ENCODE data around the gene HARS2. TPM values are rescaled to one million over a fixed set of nuclear protein-coding genes. Genes with fewer than 3 reads are reported as not detected.

Gene HARS2
- total RNA-seq, 2 experiments from 2014 or later, result 26.1 TPM

DNA sequence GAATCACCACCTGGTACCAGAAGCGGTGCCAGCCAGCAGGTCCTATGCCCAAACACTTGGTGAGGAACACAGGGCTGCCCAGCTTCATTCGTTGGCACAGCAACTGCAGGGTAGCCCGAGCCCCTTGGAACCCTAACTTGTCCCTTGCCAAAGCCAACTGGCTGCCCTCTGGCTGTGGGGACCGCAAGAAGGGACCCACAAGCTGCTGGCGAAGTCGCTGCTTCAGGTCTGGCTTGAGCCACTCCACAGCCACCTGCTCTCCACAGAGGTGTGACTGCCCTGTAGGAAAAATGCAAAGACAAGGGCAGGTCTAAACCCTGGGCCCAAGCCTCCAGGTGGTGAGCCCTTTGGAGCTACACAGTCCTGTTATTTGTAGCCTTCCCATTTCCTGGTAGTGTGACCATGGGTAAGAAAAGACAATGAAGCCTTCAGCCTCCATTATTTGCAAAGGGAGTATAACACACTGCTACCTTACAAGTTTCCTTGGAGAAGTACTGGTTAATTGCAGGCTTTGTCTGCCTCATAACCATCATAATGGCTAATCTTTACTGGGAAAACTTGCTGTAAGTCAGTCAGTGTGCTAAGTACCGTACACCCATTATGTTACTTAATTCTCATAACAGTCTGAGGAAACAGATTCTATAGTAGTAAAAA lies 19.7 kb upstream of the HARS2 start:
- intact Hi-C loops (cut with micrococcal nuclease), result no loop called here
- Mint-ChIP-seq H3K27me3 (no peaks in the 10 kb centered on the region), H3K4me1 (ENCODE audit: low read depth) (peaks cover 14% of the 10 kb centered on the region), H3K36me3 (ENCODE audit: low read depth) (peaks cover 60% of the 10 kb centered on the region), H3K9me3 (no peaks in the 10 kb centered on the region), H3K4me3 (no peak overlapping the region), H3K27ac (no peak overlapping the region)
- TF ChIP-seq, protein P1, sequence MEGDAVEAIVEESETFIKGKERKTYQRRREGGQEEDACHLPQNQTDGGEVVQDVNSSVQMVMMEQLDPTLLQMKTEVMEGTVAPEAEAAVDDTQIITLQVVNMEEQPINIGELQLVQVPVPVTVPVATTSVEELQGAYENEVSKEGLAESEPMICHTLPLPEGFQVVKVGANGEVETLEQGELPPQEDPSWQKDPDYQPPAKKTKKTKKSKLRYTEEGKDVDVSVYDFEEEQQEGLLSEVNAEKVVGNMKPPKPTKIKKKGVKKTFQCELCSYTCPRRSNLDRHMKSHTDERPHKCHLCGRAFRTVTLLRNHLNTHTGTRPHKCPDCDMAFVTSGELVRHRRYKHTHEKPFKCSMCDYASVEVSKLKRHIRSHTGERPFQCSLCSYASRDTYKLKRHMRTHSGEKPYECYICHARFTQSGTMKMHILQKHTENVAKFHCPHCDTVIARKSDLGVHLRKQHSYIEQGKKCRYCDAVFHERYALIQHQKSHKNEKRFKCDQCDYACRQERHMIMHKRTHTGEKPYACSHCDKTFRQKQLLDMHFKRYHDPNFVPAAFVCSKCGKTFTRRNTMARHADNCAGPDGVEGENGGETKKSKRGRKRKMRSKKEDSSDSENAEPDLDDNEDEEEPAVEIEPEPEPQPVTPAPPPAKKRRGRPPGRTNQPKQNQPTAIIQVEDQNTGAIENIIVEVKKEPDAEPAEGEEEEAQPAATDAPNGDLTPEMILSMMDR (IDR thresholded peaks at IDR 0.05), result no peak
- CTCF ChIA-PET, result no interaction called here
- DNase-seq (no peak), ATAC-seq (no peak)
- POLR2A ChIA-PET, result interaction anchor here (0.6 to 1.0 kb wide), 2 partner anchors 7 to 19 kb away, joined by 3 read pairs; partner anchors contain the start of genes HARS1 and HARS2

DNA sequence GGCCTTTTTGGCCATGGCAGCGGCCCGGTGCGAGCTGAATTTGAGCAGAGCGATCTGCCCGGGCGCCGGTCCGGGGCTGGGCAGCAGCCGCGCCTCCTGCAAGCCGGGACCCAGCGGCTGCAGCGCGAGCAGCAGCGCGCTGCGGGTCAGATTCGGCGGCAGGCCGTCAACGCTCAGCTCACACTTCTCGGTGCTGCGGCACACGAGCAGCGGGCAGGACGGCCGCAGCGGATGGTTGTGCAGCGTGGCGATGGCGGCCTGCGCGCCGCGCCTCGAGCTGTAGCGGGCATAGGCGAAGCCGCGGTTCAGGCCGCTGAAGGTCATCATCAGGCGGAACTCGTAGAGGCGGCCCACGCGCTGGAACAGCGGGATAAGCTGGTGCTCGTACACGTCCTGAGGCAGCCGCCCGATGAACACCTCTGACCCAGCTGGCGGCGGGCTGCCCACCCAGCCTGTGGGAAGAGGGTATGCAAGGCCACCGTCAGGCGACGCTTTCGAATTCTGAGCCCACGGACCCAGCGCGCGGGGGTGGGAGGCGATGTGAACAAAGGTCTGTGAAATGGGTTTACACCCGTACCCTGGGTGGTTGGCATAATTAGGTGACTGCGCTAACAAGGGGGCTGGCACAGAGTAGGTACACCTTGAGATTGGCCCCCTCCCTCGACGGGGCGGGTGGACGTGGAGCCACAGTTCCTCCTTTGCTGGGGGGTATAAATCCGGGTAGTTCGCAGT lies 18.6 kb upstream of the HARS2 start:
- Mint-ChIP-seq H3K4me1 (ENCODE audit: low read depth) (peaks cover 4% of the 10 kb centered on the region), H3K27me3 (no peaks in the 10 kb centered on the region), H3K36me3 (ENCODE audit: low read depth) (peaks cover 60% of the 10 kb centered on the region), H3K27ac (no peak overlapping the region), H3K4me3 (no peak overlapping the region), H3K9me3 (no peaks in the 10 kb centered on the region)
- ATAC-seq (no peak), DNase-seq (peak; percentile 33)
- intact Hi-C loops (cut with micrococcal nuclease), result no loop called here
- ChIA-PET CTCF (no interaction called here), POLR2A (interaction anchor here (0.9 to 3.2 kb wide), 2 partner anchors 12 to 25 kb away, joined by 3 to 11 read pairs; partner anchors contain the start of genes IK and NDUFA2)
- TF ChIP-seq, protein P1 (IDR thresholded peaks at IDR 0.05), result no peak

DNA sequence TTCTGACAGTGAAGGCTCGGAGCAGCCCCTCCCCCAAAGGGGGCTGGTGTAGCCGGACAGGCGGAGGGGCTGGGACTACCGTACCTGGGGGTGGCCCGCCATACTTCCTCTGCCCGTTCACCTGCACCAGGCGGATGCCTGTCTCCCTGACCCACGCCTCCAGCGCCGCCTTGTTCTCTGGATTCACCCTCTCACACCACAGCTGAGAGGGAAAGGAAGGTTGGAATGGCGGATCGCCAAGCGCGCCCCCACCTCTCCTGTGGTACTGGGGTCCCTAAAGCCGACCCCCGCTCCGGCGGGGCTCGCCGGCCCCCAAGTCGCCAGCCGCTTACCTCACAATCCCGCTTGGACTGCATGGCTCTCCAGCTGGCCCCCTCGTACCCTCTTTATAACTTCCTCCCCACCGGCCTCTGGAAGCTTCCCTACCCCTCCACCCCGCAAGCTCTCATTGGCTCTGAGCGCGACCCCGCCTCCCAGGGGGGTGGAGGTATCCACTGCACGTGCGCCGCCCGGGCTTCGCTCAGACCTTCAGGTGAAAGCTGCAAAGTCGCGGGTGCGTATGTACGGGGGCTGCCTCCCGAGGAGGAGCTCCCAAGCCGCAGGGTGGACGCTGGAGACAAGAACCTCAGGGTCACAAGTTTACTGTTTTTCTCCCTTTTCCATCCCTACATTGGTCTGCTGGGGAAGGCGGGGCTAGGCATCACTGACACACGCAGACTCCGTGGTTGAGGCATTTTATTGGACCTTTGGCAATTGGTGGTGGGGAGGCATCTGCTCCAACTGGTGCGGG lies 17.9 kb upstream of the HARS2 start, which contains the start of gene DND1:
TSS of gene DND1 (minus strand) at position 390 of the 790 bp plus-strand sequence. CDS start at position 356, 34 bp downstream.
- intact Hi-C loops (cut with micrococcal nuclease), result no loop called here
- DNase-seq, result no peak
- H3K36me3 Mint-ChIP-seq (ENCODE audit: low read depth), result peaks cover 59% of the 10 kb centered on the region
- H3K27ac Mint-ChIP-seq, result peak within 1 kb of the TSS; percentile 37
- no peaks in the 10 kb centered on the region for H3K27me3 Mint-ChIP-seq
- no peak for ATAC-seq
- no peaks in the 10 kb centered on the region for H3K4me1 Mint-ChIP-seq (ENCODE audit: low read depth)
- H3K9me3 Mint-ChIP-seq, result no peaks in the 10 kb centered on the region
- ChIA-PET CTCF (no interaction called here), POLR2A (interaction anchor here (0.9 to 3.2 kb wide), 4 partner anchors 11 to 26 kb away, joined by 3 to 11 read pairs (median 6); partner anchors contain the start of genes HARS1, HARS2, IK and NDUFA2)
- no peak within 1 kb of the TSS for H3K4me3 Mint-ChIP-seq
- TF ChIP-seq, protein P1 (IDR thresholded peaks at IDR 0.05), result no peak

DNA sequence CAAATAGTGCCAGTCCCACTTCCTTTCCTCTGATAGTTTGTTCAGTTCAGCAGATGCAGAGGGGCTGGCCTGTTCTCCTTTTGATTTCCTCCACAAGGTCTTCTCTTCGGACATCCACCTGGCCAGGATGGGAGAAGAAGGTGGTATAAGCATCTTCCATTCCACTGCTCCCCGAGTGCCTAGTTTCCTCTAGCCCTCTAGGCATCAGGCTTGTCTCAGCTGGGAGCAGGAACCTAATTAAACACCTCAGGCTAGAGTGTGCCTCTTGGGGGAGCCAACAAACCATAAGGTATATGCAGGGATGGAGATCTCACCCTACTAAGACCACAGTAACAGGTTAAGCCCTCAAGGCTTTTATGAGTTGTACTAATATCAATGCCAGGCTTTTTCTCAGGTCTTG lies 17.0 kb upstream of the HARS2 start:
- no peaks in the 10 kb centered on the region for H3K27me3 Mint-ChIP-seq
- TF ChIP-seq, protein P1 (IDR thresholded peaks at IDR 0.05), result no peak
- H3K27ac Mint-ChIP-seq, result peak overlapping the region; percentile 37
- H3K4me1 Mint-ChIP-seq (ENCODE audit: low read depth), result no peaks in the 10 kb centered on the region
- DNase-seq, result no peak
- peaks cover 54% of the 10 kb centered on the region for H3K36me3 Mint-ChIP-seq (ENCODE audit: low read depth)
- POLR2A ChIA-PET, result interaction anchor here (1.4 to 3.2 kb wide), 4 partner anchors 9 to 27 kb away, joined by 3 to 11 read pairs (median 9); partner anchors contain the start of genes HARS1, HARS2, IK and NDUFA2
- ATAC-seq, result no peak
- CTCF ChIA-PET, result no interaction called here
- intact Hi-C loops (cut with micrococcal nuclease), result no loop called here
- no peaks in the 10 kb centered on the region for H3K9me3 Mint-ChIP-seq
- H3K4me3 Mint-ChIP-seq, result no peak overlapping the region
